Activated naive CD4-positive, alpha-beta T cell treated with anti-CD3 and anti-CD28 coated beads, Interleukin-2, amount 10 ng/mL, durations not matched to agents 7 days and 5 days (primary cell): ENCODE results near the gene CTDSP1.
A peak's percentile ranks its signal among the peaks of the same experiment; 100 is the strongest.

Experiments used
- CTCF ChIA-PET: fragments of 350-600 bp; sonication (Branson Sonifier 250); formaldehyde crosslinking; loops from one replicate; lab custom pipeline; 2021; ENCODE audit warnings: antibody characterized with exemption; lab: Charles Lee
- DNase-seq: peaks from one replicate; pipeline ENCODE4 v3.0.0-alpha.2; 2020
- H3K27ac Mint-ChIP-seq: one replicate; pipeline ENCODE4 v1.8.0; 2021; ENCODE audit warnings: mild to moderate bottlenecking, moderate library complexity, mixed read lengths
- H3K27me3 Mint-ChIP-seq: one replicate; pipeline ENCODE4 v1.8.0; 2021; ENCODE audit warnings: mild to moderate bottlenecking, mixed read lengths
- H3K36me3 Mint-ChIP-seq: one replicate; pipeline ENCODE4 v1.8.0; 2021; ENCODE audit warnings: mixed read lengths
- H3K4me1 Mint-ChIP-seq: one replicate; pipeline ENCODE4 v1.8.0; 2021; ENCODE audit warnings: mixed read lengths
- H3K4me3 Mint-ChIP-seq: one replicate; pipeline ENCODE4 v1.8.0; 2021; ENCODE audit warnings: mild to moderate bottlenecking, moderate library complexity, mixed read lengths
- H3K9me3 Mint-ChIP-seq: one replicate; pipeline ENCODE4 v1.8.0; 2021; ENCODE audit warnings: mixed read lengths

Gene CTDSP1

DNA sequence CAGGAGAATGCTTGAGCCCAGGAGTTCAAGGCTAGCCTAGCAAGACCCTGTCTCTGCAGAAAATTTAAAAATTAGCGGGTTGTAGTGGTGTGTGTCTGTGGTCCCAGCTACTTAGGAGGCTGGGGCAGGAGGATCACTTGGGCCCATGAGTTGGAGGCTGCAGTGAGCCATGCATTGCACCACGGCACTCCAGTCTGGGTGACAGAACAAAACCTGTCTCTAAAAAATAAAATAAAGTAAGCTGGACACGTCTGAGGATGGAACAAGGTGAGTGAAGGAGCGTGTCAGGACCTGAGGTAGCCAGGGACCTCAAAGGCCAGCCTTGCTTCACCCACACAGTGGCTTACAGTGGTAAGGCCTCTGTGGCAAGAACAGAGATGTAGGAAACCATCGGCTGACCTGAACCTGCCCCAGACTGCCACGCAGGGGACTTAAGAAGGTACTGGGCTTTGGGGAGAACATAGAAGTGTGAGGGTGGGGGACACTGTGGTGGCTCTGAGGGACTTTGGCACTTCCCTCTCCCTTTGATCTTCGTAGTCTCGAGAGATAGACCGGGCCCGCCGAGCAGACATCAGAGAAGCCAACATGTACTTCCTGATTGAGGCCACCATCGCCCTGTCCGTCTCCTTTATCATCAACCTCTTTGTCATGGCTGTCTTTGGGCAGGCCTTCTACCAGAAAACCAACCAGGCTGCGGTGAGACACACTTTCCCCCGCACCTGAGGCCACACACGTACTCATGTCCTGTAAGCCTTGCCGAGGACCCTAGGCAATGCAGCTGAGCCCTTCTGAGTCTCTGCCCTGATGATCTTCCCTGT is 10.1 kb upstream of the CTDSP1 start:
- H3K4me3 Mint-ChIP-seq: no peak overlapping the region
- no peak overlapping the region for H3K27ac Mint-ChIP-seq
- CTCF ChIA-PET: no interaction called here
- peaks cover 22% of the 10 kb centered on the region for H3K4me1 Mint-ChIP-seq
- H3K36me3 Mint-ChIP-seq: no peaks in the 10 kb centered on the region
- DNase-seq: no peak
- H3K9me3 Mint-ChIP-seq: no peaks in the 10 kb centered on the region
- H3K27me3 Mint-ChIP-seq: peaks cover 67% of the 10 kb centered on the region

DNA sequence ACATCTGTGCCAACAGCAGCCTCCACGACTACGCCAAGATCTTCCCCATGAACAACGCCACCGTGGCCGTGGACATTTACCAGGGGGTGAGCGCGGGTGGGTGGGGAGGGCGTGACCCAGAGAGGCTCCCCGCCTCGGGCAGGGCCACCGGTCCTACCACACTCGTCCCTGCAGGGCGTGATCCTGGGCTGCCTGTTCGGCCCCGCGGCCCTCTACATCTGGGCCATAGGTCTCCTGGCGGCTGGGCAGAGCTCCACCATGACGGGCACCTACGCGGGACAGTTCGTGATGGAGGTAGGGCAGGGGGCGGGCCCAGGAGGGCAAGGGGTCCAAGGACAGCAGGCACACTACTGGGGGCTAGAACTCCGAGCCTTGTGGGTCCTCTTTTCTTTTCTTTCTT is 8.5 kb upstream of the CTDSP1 start:
- Mint-ChIP-seq H3K4me1 (peaks cover 34% of the 10 kb centered on the region), H3K9me3 (no peaks in the 10 kb centered on the region), H3K27ac (no peak overlapping the region), H3K27me3 (peaks cover 53% of the 10 kb centered on the region), H3K4me3 (no peak overlapping the region), H3K36me3 (no peaks in the 10 kb centered on the region)
- DNase-seq: no peak
- CTCF ChIA-PET: no interaction called here

DNA sequence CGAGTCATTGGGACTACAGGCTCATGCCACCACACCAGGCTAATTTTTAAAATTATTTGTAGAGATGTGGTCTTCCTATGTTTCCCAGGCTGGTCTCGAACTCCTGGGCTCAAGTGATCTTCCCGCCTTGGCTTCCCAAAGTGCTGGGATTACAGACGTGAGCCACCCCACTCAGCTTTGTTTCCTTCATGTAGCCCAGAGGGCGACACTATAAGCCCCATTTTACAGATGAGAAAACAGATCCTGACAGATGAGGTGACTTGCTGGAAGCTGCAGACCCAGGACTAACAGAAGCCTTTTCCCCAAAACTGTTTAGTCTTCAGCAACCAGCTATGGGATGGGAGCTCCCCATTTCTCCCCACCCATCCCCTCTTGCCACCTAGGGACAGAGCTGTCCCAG is 7.2 kb upstream of the CTDSP1 start:
- peaks cover under 1% of the 10 kb centered on the region for H3K36me3 Mint-ChIP-seq
- H3K4me3 Mint-ChIP-seq: no peak overlapping the region
- peaks cover 40% of the 10 kb centered on the region for H3K27me3 Mint-ChIP-seq
- DNase-seq: no peak
- no peak overlapping the region for H3K27ac Mint-ChIP-seq
- CTCF ChIA-PET: interaction anchor here (0.8 to 1.3 kb wide), 3 partner anchors 13 to 36 kb away, joined by 3 read pairs; partner anchors contain the start of gene CATIP
- no peaks in the 10 kb centered on the region for H3K9me3 Mint-ChIP-seq
- peaks cover 33% of the 10 kb centered on the region for H3K4me1 Mint-ChIP-seq

DNA sequence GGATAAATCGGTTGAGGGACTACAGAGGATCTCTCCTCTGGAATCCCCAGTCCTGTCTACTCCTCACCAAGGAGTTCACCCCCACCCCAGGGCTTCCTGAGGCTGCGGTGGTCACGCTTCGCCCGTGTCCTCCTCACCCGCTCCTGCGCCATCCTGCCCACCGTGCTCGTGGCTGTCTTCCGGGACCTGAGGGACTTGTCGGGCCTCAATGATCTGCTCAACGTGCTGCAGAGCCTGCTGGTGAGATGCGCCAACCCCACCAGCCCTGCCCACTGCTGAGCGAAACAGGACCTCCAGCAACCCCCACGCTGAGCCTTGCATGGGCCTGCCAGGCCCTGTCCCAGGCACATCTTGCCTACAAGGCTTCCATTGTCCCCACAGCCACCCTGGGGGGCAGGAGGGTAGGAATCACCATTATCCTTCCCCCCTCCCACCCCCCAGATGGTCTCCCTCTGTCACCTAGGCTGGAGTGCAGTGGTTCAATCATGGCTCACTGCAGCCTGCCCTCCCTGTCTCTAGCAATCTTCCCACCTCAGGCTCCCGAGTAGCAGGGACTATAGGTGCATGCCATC is 6.7 kb upstream of the CTDSP1 start:
- H3K4me3 Mint-ChIP-seq: no peak overlapping the region
- CTCF ChIA-PET: interaction anchor here (0.6 to 2.6 kb wide), 6 partner anchors 12 to 409 kb away, joined by 3 to 14 read pairs (median 4); partner anchors contain the start of gene CATIP
- peaks cover 34% of the 10 kb centered on the region for H3K4me1 Mint-ChIP-seq

DNA sequence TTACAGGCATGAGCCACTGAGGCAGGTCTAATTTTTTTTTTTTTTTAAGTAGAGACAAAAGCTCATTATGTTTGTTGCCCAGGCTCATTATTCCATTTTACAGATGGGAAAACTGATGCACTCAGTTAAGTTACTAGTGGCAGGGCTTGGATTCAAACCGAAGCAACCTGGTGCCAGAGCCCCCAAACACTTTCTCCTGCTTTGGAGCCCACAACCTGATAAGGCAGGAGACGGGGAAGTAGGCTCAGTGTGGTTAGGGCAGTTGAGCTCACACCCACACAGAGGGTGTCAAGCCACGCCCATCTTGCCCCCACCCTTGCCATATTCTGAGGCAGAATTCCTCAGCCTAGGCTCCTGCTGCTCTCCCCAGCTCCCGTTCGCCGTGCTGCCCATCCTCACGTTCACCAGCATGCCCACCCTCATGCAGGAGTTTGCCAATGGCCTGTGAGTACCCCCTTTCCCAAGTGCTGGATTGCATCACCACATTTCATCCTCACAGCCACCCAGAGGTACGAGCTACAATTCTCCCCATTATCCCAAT is 5.8 kb upstream of the CTDSP1 start:
- CTCF ChIA-PET: interaction anchor here (0.6 to 2.6 kb wide), 8 partner anchors 10 to 409 kb away, joined by 3 to 14 read pairs (median 4); no protein-coding TSS in a partner anchor
- H3K4me3 Mint-ChIP-seq: no peak overlapping the region
- H3K36me3 Mint-ChIP-seq: peaks cover 5% of the 10 kb centered on the region
- H3K4me1 Mint-ChIP-seq: peaks cover 34% of the 10 kb centered on the region
- DNase-seq: no peak
- no peak overlapping the region for H3K27ac Mint-ChIP-seq
- peaks cover 32% of the 10 kb centered on the region for H3K27me3 Mint-ChIP-seq
- H3K9me3 Mint-ChIP-seq: no peaks in the 10 kb centered on the region

More for the DNA sequence above, 6.7 kb upstream of the CTDSP1 start:
- Mint-ChIP-seq H3K27ac (peak overlapping the region; percentile 7), H3K27me3 (peaks cover 37% of the 10 kb centered on the region), H3K9me3 (no peaks in the 10 kb centered on the region), H3K36me3 (peaks cover 5% of the 10 kb centered on the region)
- no peak for DNase-seq

DNA sequence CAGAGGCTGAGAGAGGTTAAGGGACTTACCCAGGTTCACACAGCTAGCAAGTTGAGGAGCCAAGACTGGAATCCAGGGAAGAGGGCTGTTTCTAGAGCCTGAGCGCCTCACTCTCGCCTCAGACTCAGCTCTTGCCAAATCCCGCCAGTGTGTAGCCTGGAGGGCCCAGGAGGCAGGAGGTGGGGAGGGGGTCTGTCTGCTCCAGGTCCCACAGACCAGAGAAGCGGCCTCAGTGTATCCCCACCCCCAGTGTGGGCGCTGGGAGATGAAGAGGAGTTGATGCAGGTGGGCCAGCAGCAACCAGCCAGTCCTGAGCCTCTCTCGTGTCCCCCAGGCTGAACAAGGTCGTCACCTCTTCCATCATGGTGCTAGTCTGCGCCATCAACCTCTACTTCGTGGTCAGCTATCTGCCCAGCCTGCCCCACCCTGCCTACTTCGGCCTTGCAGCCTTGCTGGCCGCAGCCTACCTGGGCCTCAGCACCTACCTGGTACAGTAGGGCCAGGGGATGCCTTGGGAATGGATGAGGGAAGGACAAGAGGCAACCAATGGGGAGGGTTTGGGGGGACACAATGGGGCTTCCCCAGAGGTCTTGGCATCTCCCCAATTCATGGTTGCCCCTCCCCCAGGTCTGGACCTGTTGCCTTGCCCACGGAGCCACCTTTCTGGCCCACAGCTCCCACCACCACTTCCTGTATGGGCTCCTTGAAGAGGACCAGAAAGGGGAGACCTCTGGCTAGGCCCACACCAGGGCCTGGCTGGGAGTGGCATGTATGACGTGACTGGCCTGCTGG is 5.2 kb upstream of the CTDSP1 start:
- H3K9me3 Mint-ChIP-seq: no peaks in the 10 kb centered on the region
- H3K27me3 Mint-ChIP-seq: peaks cover 30% of the 10 kb centered on the region
- peaks cover 34% of the 10 kb centered on the region for H3K4me1 Mint-ChIP-seq
- H3K4me3 Mint-ChIP-seq: no peak overlapping the region
- peaks cover 5% of the 10 kb centered on the region for H3K36me3 Mint-ChIP-seq
- DNase-seq: no peak
- CTCF ChIA-PET: interaction anchor here (0.6 to 2.6 kb wide), 6 partner anchors 11 to 123 kb away, joined by 3 to 14 read pairs (median 4); no protein-coding TSS in a partner anchor
- H3K27ac Mint-ChIP-seq: no peak overlapping the region

DNA sequence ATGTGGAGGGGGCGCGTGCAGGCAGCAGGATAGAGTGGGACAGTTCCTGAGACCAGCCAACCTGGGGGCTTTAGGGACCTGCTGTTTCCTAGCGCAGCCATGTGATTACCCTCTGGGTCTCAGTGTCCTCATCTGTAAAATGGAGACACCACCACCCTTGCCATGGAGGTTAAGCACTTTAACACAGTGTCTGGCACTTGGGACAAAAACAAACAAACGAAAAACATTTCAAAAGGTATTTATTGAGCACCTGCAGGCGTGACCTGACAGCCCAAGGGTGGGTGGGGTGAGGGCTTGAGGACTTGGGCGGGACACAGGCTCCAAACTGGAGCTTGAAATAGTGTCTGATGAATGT is 4.6 kb upstream of the CTDSP1 start:
- H3K27me3 Mint-ChIP-seq: peaks cover 26% of the 10 kb centered on the region
- peaks cover 34% of the 10 kb centered on the region for H3K4me1 Mint-ChIP-seq
- no peak overlapping the region for H3K4me3 Mint-ChIP-seq
- CTCF ChIA-PET: interaction anchor here (0.6 to 2.6 kb wide), 4 partner anchors 93 to 123 kb away, joined by 4 to 14 read pairs (median 5); no protein-coding TSS in a partner anchor
- no peaks in the 10 kb centered on the region for H3K9me3 Mint-ChIP-seq
- peaks cover 5% of the 10 kb centered on the region for H3K36me3 Mint-ChIP-seq
- no peak for DNase-seq
- no peak overlapping the region for H3K27ac Mint-ChIP-seq

DNA sequence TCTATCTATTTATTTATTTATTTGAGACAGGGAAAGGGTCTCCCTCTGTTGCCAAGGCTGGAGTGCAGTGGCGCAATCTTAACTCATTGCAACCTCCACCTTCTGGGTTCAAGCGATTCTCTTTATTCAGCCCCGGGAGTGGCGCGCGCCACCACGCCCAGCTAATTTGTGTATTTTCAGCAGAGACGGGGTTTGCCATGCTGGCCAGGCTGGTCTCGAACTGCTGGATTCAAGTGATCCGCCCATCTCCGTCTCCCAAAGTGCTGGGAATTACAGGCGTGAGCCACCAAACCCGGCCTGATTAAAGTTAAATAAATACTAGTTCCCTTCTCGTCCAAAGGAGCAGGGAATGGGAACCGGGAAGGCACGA is 4.2 kb upstream of the CTDSP1 start:
- CTCF ChIA-PET: interaction anchor here (0.6 to 2.6 kb wide), 6 partner anchors 9 to 123 kb away, joined by 3 to 14 read pairs (median 4); no protein-coding TSS in a partner anchor
- peaks cover 34% of the 10 kb centered on the region for H3K4me1 Mint-ChIP-seq
- H3K27me3 Mint-ChIP-seq: peaks cover 24% of the 10 kb centered on the region
- no peaks in the 10 kb centered on the region for H3K9me3 Mint-ChIP-seq
- H3K27ac Mint-ChIP-seq: peak overlapping the region; percentile 97
- peak overlapping the region; percentile 85 for H3K4me3 Mint-ChIP-seq
- no peak for DNase-seq
- H3K36me3 Mint-ChIP-seq: peaks cover 7% of the 10 kb centered on the region

DNA sequence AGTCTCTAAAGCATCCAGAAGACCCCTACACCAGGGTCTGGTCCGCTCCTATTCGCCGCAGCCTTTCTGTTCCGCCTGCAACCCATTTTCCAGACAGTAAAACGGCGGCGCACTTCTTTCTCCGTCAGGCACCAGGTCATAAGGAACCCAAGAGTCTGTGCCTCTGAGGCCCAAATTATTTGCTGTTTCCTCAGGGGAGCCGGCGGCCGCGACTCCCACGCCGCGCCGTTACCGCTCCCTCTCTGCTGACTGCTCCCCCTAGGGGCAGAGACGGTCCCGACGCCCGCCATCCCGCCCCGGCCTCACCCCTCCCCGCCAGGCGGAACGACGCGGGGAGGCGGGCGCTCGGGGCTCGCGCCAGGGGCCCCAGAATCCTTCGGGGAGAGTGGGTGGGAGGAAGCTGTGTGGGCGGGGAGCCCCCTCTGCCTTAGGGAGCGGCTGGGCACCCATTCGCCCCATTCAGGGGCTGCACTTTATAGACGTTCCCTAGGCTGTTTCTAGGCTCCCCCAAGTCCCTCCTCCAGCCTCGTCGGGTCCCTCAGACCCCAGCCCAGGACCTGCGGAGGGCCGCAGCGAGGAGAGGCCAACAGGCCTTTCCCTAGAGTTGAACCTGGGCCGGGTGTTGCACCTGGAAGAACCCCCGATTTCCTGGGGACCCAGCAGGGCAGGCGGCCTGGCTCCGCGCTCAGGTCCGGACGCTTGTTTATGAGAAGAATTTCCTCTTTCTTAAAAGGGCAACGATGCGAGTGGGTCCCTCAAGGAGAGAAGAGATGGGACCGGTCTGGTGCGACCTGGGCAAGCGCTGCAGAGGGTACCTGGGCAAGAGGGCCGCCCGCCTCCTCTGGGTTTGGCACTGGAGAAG is 3.6 kb upstream of the CTDSP1 start:
- no peaks in the 10 kb centered on the region for H3K9me3 Mint-ChIP-seq
- CTCF ChIA-PET: interaction anchor here (0.6 to 1.7 kb wide), 11 partner anchors 9 to 126 kb away, joined by 3 to 5 read pairs (median 3); partner anchors contain the start of genes AAMP, CATIP and PNKD
- DNase-seq: peak; percentile 96
- peaks cover 9% of the 10 kb centered on the region for H3K36me3 Mint-ChIP-seq
- peaks cover 35% of the 10 kb centered on the region for H3K4me1 Mint-ChIP-seq
- peak overlapping the region; percentile 85 for H3K4me3 Mint-ChIP-seq
- peaks cover 22% of the 10 kb centered on the region for H3K27me3 Mint-ChIP-seq
- H3K27ac Mint-ChIP-seq: peak overlapping the region; percentile 97

DNA sequence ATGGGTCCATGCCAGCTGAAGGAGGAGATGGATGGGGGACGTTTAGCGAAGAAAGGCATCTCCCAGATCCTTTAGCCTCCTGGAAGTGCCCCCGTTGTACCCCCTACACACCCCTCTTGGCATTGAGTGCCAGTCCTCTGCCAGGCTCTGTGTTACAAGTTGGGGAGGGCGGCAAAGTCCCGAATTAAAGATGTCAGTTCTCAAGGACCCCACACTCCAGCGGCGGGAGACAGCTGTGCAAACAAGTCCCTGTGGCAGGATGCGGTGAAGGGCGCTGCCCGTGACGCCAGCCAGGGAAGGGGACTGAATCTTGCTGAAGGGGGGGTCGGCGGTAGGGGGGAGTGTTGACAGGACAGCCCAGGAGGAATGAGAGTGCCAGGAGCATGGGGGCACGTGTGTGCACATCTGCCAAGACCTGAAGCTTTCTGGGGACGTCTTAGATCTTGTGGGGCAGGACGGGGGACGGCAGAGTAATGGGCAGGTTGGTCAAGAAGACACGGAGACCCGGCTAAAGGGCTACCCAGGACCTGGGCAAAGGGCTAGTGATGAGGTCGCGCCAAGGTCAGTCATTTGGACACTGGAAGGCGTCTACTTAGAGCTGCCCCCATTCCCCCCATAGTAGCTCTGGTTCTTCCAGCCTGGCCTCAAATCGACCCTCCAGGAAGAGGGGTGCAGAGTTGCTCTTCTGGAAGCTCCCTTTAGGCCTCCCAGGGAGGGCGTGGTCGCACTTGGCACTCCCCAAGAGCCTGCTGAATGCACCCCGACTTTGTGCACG is 2.8 kb upstream of the CTDSP1 start:
- Mint-ChIP-seq H3K9me3 (no peaks in the 10 kb centered on the region), H3K27me3 (peaks cover 22% of the 10 kb centered on the region), H3K27ac (peak overlapping the region; percentile 97), H3K36me3 (peaks cover 16% of the 10 kb centered on the region), H3K4me3 (peak overlapping the region; percentile 85), H3K4me1 (peaks cover 43% of the 10 kb centered on the region)
- CTCF ChIA-PET: interaction anchor here (0.6 to 1.5 kb wide), 14 partner anchors 8 to 126 kb away, joined by 3 to 5 read pairs (median 3); partner anchors contain the start of genes AAMP, CATIP and PNKD
- peak; percentile 91 for DNase-seq

DNA sequence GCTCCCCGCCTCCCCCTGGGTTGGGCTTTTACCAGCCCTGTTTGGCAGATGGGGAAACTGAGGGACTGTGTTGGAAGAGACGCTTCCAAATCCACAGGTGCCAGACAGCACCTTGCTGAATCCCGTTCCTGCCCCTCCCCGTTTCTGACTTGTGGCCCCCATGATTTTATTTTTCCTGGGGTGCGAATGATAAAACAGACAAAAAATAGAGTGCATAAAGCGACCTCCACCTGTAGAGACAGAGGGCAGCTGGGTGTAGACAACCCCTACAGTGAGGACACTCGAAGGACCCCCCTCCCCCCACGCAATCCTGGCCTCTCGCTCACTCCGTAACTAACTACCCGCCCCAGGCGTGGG is 2.2 kb upstream of the CTDSP1 start:
- peaks cover 46% of the 10 kb centered on the region for H3K4me1 Mint-ChIP-seq
- H3K27me3 Mint-ChIP-seq: peaks cover 18% of the 10 kb centered on the region
- no peaks in the 10 kb centered on the region for H3K9me3 Mint-ChIP-seq
- DNase-seq: no peak
- H3K36me3 Mint-ChIP-seq: peaks cover 17% of the 10 kb centered on the region
- CTCF ChIA-PET: interaction anchor here (0.7 to 1.5 kb wide), 5 partner anchors 8 to 127 kb away, joined by 3 to 4 read pairs (median 3); partner anchors contain the start of genes AAMP and PNKD
- peak overlapping the region; percentile 85 for H3K4me3 Mint-ChIP-seq
- peak overlapping the region; percentile 97 for H3K27ac Mint-ChIP-seq

DNA sequence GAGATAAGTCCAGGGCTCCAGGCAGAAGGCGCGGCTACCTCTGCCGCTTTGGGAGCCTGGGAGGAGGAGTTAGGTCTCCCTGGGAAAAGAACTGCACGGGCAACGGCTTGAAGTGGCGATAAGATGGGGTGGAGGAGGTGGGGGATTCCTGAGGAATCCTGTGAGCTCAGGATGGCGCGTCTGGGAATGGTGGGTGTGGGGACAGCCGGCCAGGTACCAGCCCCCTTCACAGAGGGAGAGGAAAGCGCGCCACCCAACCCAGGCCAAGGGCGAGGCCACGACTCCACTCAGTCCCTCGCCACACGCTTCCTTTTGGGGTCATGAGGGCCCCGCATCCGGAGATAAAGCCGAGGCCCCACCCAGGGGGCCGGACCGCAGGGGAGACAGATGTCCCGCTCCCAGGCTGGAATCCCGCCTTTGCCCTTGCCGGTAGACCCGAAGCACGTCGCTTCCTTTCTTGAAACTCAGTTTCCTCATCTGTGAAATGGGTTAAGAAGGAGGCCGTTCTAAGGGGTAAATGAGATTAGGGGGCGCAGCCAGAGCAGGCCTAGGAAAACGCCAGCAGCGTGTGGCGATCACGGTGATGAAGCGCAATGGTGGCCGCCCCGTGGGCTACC is 1.7 kb upstream of the CTDSP1 start:
- peak; percentile 85 for DNase-seq
- Mint-ChIP-seq H3K36me3 (peaks cover 20% of the 10 kb centered on the region), H3K4me3 (peak overlapping the region; percentile 85), H3K27me3 (peaks cover 13% of the 10 kb centered on the region), H3K9me3 (no peaks in the 10 kb centered on the region), H3K27ac (peak overlapping the region; percentile 97), H3K4me1 (peaks cover 48% of the 10 kb centered on the region)
- CTCF ChIA-PET: interaction anchor here (1.3 to 1.5 kb wide), 2 partner anchors 107 to 127 kb away, joined by 3 to 4 read pairs; partner anchors contain the start of genes AAMP and PNKD
